Stimulated activated CD4-positive, alpha-beta T cell treated with anti-CD3 and anti-CD28 coated beads, Interleukin-15, amount 100 ng/mL, for 1 hour (primary cell): Measurements from ENCODE around the gene KLC4.
"Not testable (repeated sequence)": the region's sequence is repeated elsewhere in the genome, so short reads cannot be mapped to it uniquely, and the experiment has no call there.

ENCODE experiments used
- DNase-seq, 2 donors: peaks; one replicate each; pipeline ENCODE4 v3.0.0-alpha.2; 2020; ENCODE audit warnings: low read depth in 1 of 2, low spot score in 1 of 2

The KLC4 gene

DNA sequence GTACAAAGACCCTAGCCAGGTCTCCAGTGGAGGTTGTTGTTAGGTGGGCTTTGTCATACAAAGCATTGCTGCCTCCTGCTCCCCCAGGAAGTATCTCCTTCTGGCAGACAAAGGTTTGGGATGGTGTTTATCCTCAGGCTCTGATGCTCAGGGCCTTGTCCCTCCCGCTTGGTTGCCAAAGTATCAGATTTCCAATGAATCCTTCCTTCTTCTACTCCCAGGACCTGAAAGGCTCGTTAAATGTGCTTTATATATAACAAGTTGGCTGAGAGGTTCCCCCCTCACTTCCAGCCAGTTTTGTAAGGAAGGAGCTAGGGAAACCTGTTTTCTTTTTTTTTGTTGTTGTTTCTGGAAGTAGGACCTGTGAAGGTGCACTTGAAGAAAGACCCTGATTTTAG is 31.1 kb downstream of the KLC4 start:
- no peak for DNase-seq

DNA sequence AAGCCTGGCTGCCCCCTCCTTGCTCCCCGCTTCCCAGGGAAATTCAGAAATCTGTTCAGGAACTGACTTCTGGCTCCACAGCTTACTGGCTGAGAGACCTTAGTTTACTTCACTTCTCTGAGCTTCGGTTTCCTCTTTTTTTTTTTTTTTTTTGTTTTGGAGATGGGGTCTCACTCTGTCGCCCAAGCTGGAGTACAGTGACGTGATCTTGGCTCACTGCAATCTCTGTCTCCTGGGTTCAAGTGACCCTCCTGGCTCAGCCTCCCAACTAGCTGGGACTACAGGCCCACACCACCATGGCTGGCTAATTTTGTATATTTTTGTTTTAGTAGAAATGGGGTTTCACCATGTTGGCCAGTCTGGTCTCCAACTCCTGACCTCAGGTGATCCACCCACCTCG is 31.6 kb downstream of the KLC4 start:
- DNase-seq: no peak

DNA sequence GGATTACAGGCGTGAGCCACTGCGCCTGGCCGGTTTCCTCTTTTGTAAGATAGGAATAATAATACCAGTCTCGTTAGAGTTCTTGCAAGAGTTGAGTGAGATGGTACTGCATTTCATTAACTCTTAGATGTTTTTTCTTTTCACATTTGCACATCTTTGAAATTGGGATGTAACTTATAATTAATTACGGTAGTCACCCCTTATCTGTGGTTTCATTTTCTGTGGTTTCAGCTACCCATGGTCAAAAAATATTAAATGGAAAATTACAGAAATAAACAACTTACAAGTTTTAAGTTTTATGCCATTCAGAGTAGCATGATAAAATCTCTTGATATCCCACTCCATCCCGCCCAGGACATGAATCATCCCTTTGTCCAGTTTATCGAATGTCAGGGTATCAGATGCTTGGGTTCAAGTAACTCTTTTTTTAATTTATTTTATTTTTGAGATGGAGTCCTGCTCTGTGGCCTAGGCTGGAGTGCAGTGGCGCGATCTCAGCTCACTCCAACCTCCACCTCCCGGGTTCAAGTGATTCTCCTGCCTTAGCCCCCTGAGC is 32.1 kb downstream of the KLC4 start:
- no peak for DNase-seq

DNA sequence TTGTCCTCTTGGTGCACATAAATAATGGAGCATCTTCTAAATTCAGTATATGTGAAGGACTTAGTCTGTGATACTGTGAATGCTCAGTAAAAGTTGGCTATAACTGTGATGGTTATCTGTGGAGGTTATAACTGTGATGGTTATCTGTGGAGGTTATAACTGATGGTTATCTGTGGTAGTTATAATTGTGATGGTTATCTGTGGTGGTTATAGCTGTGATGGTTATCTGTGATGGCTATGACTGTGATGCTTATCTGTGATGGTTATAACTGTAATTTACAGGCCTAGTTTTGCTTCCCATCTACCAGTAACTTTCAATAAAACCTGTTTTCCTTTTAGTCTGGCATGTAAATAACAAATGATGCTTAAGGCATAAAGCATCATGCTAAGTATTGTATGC is 33.2 kb downstream of the KLC4 start:
- DNase-seq: no peak

DNA sequence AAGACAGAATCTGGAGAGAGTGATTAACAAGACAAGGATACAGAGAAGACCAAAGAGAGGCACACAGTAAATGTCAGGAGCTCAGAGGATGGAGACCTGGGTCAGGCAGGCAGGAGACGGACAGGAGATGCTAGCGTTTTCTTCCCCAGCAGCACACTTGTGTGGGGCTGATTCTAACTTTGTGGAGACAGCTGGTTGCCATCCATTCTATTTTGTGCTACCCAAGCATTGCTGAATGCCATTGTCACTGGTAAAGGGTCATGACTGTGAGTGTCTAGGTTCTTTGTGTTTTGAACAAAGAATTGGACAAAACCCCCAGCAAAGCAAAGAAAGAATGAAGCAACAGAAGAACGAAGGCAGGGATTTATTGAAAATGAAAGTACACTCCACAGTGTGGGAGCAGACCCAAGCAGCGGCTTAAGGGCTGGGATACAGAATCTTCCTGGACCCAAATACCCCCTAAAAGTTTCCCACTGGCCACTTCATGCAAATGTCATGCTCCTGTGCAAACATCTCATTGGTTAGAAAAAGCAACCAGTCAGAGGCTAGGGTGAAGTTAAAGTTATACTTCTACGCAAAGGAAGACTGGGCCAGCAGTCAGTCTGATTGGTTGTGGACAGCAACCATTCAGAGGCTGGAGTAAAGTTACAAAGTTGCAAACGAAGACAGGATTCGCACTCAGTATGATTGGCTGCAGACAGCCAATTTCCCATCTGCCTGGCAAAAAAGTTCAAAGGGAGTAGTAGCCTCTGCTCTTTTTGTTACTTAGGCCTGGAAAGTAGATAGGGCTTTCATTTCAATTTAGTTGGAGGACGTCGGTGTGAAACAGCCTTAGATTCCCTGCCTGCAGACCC is 34.2 kb downstream of the KLC4 start:
- DNase-seq: no peak

DNA sequence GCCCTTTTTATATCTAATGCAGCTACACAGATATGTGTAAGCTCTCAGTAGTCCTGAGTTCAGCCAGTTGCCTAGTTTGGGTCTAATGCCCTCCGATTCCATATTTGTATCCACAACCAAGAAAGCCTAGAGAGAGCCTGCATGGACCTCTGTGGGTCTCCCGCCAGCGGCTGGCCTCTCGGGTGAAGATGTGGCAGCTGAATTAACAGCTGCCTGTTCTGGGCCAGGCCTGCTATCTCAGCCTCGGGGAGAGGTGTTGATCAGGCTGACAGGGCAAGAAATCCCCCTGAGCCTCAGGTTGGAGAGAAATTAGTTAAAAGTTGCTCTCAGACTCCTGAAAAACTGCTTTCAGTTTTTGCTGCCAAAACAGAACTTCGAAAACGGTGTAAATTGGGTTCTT is 36.5 kb downstream of the KLC4 start:
- DNase-seq: no peak

DNA sequence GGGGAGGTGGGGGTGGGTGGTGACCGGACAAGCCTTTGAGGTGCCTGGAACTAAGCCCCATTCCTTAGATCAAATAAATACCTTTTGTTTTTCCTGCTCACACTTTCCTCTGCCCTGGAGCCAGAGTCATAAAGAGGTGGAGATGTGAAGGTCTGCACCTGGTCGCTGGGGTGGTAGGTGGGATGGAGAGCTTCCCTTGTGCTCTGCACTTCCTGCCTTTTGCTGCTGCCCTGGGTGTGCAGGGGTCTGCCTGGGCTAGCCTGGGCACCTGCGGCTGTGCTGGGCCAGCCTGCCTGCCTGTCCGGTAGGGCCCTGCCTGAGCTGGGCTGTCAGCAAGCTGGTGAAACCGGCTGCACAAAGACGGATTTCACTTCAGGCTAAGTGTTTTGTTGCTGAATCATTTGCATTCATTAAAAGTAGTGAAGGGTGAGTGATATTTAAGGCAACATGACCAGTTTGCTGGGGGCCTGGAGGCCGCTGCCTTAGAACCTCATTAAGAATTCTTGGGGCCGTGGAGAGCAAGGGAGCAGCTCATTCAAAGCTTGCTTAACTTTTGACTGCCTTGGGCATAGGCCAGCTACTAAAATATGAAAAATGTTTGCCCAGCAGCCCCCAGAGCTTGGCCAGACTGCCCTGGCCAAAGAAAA is 37.1 kb downstream of the KLC4 start:
- no peak for DNase-seq

DNA sequence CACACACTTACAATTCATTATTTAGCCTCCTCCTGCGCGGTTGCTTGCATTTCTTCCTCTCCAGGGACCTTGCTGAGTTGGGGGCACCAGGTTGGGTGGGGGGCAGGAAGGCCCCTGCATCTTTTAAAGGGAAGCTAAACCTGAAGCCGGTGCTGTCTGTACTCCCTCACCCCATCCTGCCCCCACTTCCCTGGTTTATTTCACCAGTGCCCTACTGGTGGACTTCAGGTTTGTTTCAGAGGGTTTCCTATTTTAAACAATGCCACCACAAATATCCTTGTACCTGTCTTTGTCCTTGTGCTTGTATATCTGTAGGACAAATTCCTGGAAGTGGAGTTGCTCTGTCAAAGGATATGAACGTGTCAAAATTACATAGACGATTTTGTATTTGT is 37.7 kb downstream of the KLC4 start:
- DNase-seq: no peak

DNA sequence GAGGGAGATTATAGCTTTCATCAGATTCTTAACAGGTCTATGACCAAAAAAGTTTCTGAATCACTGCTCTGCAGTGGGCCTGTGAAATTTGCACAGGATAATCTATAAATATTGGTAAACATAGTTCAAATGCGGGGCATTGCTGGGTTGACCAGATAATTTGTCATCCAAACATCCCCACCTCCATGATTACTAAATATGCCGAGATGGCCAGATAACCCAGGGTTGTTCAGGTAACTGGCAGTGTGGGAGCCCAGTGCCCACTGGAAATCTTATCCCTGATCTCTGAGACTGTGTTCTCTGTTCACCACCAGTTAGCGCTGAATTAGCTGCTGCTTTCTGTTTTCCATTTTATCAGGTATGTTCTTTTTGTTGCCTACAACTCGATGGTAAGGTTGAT is 38.1 kb downstream of the KLC4 start:
- no peak for DNase-seq

DNA sequence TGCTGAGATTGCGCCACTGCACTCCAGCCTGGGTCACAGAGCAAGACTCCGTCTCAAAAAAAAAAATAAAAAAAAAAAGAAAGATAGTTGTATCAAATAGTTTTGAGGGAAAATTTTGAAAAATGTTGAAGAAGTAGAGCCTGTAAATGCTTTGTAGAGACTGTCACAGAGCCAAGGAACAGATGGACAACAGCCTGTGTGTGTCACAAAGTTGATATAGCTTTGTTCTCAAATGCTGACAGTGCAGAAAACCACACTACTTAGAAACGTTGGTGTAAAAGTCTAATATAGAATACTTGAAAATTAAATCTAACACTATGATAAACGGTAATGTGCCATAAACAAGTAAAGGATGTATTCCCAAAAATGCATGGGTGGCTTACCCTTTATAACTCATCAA is 42.1 kb downstream of the KLC4 start:
- no peak for DNase-seq

DNA sequence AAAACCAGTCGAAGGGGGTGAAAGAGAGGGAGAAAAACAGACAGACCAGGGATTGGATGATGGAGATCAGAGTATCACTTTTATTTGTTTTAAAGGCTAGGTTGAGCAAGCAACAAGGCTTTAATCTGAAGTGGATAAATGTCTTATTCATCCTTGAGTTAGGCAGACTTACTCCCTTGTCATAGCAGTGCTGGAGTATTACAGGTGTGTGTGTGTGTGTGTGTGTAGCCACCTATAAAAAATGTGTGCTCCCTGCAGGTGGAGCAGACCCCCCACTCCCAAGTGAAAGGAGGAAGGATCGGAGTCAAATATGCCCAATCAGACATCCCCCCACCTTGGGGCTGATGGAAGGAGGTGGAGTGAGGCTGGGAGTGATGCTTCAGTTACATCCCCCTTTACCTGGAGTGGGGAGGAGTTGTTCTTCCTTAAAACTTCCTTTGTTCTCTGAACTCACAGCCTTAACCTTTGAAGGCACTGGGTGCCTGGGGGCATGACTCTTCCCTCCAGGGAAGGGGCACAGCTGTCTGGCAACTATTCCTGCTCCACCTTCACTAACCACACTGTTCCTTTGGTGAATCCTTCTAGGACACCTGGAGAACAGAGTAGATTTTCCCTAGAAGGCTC is 43.9 kb downstream of the KLC4 start:
- no peak for DNase-seq

DNA sequence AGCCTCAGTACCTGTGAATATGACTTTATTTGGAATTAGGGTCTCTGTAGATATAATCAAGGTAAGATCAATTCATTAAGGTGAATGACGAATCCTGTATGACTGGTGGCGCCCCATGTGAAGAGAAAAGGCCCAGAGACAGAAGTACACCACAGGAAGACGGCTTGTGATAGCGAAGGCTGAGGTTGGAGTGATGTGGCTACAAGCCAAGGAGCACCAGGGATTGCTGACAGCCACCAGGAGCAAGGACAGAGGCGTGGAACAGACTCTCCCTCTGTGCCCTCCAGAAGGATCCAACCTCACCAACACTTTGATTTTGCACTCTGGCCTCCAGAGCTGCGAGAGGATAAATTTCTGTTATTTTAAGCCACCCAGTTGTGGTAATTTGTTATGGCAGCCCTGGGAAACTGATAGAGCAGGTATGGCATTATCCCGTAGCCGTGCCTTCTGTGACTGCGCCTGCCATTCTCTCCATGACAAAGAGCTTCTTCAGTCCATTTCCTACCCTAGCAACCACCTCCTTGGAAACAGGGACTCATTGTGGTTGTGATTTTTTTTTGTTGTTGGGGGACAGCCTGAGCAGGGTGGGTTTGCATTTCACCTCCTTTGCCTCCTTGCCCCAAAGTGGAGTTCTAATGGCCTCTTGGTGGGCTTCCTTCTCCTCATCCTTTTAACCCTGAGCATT is 46.2 kb downstream of the KLC4 start:
- no peak for DNase-seq

DNA sequence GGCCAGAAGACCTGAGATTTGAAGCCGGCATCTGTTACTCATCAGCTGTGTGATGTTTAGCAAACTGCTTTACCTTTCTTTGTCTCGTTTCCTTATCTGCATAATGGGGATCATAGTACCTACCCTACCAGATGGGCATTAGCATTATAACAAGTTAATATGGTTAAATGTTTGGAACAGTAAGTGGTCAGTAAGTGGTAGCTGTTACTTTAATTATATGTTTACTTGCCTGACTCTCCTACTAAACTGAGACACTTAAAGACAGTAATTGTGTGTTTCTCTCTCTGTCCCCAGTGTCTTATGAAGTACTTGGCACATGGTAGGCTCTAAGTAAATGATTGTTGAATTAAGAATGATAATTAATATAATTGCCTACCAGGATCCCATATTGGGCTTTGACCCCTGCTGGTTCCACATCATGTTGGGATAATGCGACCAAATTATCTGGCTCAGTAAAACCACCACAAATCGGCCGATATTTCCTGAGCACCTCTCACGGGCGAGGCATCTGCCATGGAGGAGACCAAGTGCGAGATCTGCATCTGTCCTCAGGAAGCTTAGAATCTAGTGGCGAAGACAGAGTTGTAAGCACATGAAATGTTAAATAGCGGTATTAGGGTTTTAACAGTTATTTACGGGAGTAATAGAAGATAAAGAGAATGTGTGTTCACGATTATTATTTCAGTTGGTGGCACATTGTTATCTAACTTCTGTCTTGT is 48.1 kb downstream of the KLC4 start:
- no peak for DNase-seq

DNA sequence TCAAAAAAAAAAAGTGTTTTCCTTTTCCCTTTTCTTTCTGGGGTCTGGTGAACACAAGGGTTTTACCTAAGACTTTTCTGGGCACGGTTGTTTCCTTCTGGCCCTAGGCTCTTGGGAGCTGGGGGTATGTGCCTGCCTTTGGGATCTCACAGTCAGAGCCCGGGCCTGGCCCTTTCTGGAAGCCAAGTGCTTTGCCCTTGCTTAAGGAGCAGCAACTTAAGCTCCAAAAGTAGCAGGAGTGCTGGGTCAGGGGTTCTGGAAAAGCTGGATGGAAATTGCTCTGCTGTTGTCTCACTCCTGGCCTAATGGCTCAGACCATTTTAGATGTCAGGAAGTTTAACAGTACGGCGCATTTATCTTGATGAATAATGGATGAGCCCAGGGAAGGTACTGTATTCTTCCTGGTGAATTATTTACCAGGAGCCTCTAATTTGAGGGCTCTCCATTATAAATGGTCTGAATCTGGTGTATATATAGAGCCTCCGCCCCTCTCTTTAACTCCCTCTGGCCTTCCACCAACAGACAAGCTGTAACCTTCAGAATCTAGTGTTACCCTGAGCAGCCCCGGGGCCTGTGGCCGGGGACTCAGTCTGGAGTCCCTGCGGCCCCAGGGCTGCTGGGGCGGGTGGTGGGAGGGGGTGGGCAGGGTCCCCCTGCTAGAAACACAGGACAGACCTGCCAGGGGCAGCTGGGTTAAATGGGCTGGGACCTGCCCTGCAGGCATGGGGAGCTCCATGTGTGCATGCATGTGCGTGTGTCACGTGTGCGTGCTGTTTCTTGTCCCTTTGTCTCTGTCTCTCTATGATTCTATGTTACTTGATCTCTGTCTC is 54.2 kb downstream of the KLC4 start:
- DNase-seq: no peak

DNA sequence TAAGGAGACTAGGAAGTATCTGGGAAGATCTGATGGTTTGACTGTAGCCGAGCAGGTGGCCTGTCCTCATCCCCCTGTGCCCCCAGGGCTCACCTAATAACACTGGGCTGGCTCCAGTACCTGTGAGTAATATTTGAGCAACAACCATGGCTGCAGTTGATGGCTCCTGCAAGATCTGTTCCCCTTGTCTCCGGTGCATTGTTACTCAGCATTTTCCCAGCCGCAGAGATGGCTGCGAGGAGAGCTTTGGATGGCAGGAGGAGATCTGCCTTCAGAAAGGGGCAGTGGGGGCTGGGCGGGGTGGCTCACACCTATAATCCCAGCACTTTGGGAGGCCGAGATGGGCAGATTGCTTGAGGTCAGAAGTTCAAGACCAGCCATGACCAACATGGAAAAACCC is 55.9 kb downstream of the KLC4 start:
- no peak for DNase-seq

DNA sequence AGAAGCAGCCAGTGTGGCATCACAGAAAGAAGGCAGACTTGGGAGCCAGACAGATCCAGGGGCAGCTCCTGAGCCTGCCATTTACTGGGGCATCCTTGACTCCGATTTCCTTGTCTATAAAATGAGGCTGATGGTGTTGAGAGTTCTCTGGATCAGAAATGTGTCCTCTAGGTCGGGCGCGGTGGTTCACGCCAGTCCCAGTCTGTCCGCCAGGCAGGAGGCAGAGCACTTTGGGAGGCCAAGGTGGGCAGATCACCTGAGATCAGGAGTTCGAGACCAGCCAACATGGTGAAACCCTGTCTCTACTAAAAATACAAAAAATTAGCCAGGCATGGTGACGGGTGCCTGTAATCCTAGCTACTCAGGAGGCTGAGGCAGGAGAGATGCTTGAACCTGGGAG is 58.0 kb downstream of the KLC4 start:
- not testable (repeated sequence) for DNase-seq

DNA sequence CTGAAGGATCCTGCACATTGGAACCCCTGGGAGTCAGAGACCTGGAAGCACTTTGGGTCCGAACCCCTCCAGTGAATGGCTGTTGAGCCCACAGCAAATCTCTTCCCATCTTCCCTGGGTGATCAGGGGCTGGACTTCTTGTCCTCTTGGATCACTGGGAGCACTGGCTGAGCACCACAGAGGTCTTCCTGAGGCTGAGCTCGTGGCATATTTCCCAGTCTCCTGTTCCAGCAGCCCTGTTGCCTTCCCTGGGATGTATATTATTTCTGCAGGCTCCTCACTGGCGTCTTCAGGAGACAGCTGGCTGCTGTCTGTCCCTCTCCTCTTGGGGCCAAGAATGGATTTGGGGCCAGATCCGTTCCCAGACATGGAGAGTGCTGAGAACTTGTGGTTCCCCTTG is 60.1 kb downstream of the KLC4 start:
- no peak for DNase-seq

DNA sequence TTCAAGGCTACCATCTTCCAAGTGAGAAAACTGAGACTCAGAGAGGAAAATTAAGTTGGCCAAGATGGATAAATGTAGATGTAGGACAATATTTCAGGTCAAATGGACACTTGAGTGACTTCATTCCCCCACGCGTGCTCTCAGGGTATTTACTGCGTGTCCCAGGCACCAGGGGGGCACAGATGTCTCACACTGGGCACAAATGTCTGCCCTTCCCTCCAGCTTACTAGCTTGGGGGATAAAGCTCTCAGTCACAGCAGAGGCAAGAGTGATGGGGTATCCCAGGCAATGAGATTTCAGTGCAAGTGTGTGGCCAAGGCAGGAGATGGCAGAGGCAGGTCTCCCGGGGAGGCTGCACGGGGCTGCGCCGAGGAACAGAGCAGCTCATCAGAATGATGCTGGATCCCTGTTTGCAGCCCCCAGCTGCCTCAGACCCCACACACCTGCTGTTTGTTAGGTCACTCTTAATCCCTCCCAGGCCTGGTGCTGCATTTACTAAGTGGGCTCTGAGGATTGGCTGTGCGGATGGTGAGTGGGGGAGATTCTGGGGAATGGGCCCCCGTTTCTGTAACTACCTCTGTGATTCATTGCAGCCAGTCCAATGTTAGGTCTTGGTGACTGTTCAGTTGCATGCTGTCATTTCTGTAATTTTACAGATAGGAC is 60.8 kb downstream of the KLC4 start:
- no peak for DNase-seq
